Measurements from ENCODE around the gene ARID1A.

- TF ChIP-seq CTCF (conservative IDR thresholded peaks at IDR 0.05; ENCODE audit: low read length): no peak
- TF ChIP-seq EZH2phosphoT487 (IDR thresholded peaks at IDR 0.05; ENCODE audit: borderline replicate concordance): no peak
Measured at GRCh38 chr1:26739329-26739914, 43.6 kb downstream of the ARID1A start.
